HCT116 (cell line): Measurements from ENCODE around the gene MED12. TPM values are rescaled to one million over a fixed set of nuclear protein-coding genes. Genes with fewer than 3 reads are reported as not detected.
A peak's percentile ranks its signal among the peaks of the same experiment; 100 is the strongest.

Experiments used
- ATAC-seq: fragments of 200-7000 bp; cut with Tn5 transposase; 2 replicates; pipeline ENCODE4 v1.9.1; 2020; ENCODE audit warnings: mild to moderate bottlenecking, moderate library complexity
- BruUV-seq: library from RNA; stranded (reverse); fragments of 400-500 nt; replicated peaks from 2 replicates; lab custom pipeline; 2021; lab: Mats Ljungman, UMichigan
- CTCF ChIA-PET: fragments of 300-600 bp; sonication (Branson Sonifier 250); formaldehyde crosslinking; loops from one replicate; lab custom pipeline; 2021; ENCODE audit warnings: antibody characterized with exemption; lab: Charles Lee
- POLR2A ChIA-PET: fragments of 300-600, 350-600 bp; sonication (Branson Sonifier 250); formaldehyde crosslinking; loops from one replicate; lab custom pipeline; 2021; ENCODE audit warnings: antibody characterized with exemption; lab: Charles Lee
- RAD21 ChIA-PET, 2 experiments: fragments of 300-600 bp; sonication (Branson Sonifier 250); formaldehyde crosslinking; loops; one replicate each; lab custom pipeline; 2023; ENCODE audit warnings: low total read pairs in 2 of 2; ENCODE audit not compliant: uncharacterized antibody in 2 of 2, unreplicated experiment in 2 of 2, low non-redundant PET in 1 of 2; lab: Charles Lee
- DNase-seq: peaks from one replicate; pipeline ENCODE4 v3.0.0-alpha.2; 2010; ENCODE audit warnings: low read depth, low spot score
- H2AFZ ChIP-seq: fragments of 200-600 bp; shearing (Covaris generic), sonication (generic); 2 replicates; pipeline ENCODE4 v1.6.1; 2017; ENCODE audit warnings: low read depth, mixed run types, mixed read lengths, antibody characterized with exemption, low read length; ENCODE audit not compliant: poor library complexity, severe bottlenecking
- H3K27ac ChIP-seq: 2 replicates; pipeline ENCODE4 v1.5.1; 2012; ENCODE audit warnings: low read depth, low read length
- H3K27me3 ChIP-seq: fragments of 200-600 bp; sonication (generic); 2 replicates; pipeline ENCODE4 v1.6.1; 2016; ENCODE audit warnings: mixed run types, low read length, mixed read lengths; ENCODE audit not compliant: insufficient read depth
- H3K36me3 ChIP-seq, 2 experiments: fragments of 200-500 bp in 1 of 2; fragments of 200-600 bp in 1 of 2; sonication (Bioruptor generic) in 1 of 2; sonication (generic) in 1 of 2; 2 replicates each; pipeline versions ENCODE4 v1.5.1 to v1.6.1; 2014 to 2016; ENCODE audit warnings: low read length in 2 of 2, inconsistent platforms in 1 of 2, mixed read lengths in 1 of 2, mixed run types in 1 of 2; ENCODE audit not compliant: insufficient read depth in 2 of 2, control insufficient read depth in 1 of 2
- H3K4me1 ChIP-seq, 2 experiments: fragments of 200-600 bp in 1 of 2; sonication (generic) in 1 of 2; 2 replicates each; pipeline versions ENCODE4 v1.5.1 to v1.6.1; 2012 to 2017; ENCODE audit warnings: low read length in 2 of 2, inconsistent platforms in 1 of 2, mild to moderate bottlenecking in 1 of 2, mixed read lengths in 1 of 2, mixed run types in 1 of 2, moderate library complexity in 1 of 2; ENCODE audit not compliant: insufficient read depth in 2 of 2, control insufficient read depth in 1 of 2
- H3K4me2 ChIP-seq: fragments of 200-600 bp; sonication (generic); 2 replicates; pipeline ENCODE4 v1.6.1; 2017; ENCODE audit warnings: mixed run types, low read length, mixed read lengths
- H3K4me3 ChIP-seq, 2 experiments: fragments of 200-600 bp in 1 of 2; sonication (generic) in 1 of 2; replicated peaks in 1 of 2; 2 replicates each; pipeline ENCODE4 v1.5.1; 2011 to 2016; ENCODE audit warnings: low read length in 2 of 2, control low read depth in 1 of 2, low read depth in 1 of 2, mild to moderate bottlenecking in 1 of 2, mixed read lengths in 1 of 2, mixed run types in 1 of 2
- H3K79me2 ChIP-seq: fragments of 200-600 bp; sonication (generic); 2 replicates; pipeline ENCODE4 v1.6.1; 2017; ENCODE audit warnings: mild to moderate bottlenecking, mixed run types, low read length, moderate library complexity, mixed read lengths; ENCODE audit not compliant: insufficient read depth
- H3K9ac ChIP-seq: fragments of 200-600 bp; sonication (generic); 2 replicates; pipeline ENCODE4 v1.6.1; 2016; ENCODE audit warnings: low read length, mixed read lengths
- H3K9me2 ChIP-seq: fragments of 200-600 bp; sonication (generic), shearing (Covaris generic); 2 replicates; pipeline ENCODE4 v1.6.1; 2017; ENCODE audit warnings: mixed run types, mild to moderate bottlenecking, moderate library complexity; ENCODE audit not compliant: insufficient read depth
- H3K9me3 ChIP-seq, 2 experiments: fragments of 200-500 bp in 1 of 2; fragments of 200-600 bp in 1 of 2; sonication (Bioruptor generic) in 1 of 2; sonication (generic) in 1 of 2; 2 replicates each; pipeline ENCODE4 v1.6.1; 2014 to 2017; ENCODE audit warnings: low read length in 2 of 2, mixed read lengths in 2 of 2, inconsistent platforms in 1 of 2, low read depth in 1 of 2, mild to moderate bottlenecking in 1 of 2, mixed run types in 1 of 2, moderate library complexity in 1 of 2; ENCODE audit not compliant: control insufficient read depth in 1 of 2, insufficient read depth in 1 of 2
- H4K20me1 ChIP-seq: fragments of 200-600 bp; sonication (generic), shearing (Covaris generic); 2 replicates; pipeline ENCODE4 v1.6.1; 2017; ENCODE audit warnings: mixed run types, mild to moderate bottlenecking, moderate library complexity; ENCODE audit not compliant: insufficient read depth
- CBX3 ChIP-seq: IDR thresholded peaks from 2 replicates; pipeline ENCODE4 v1.6.1; 2012; ENCODE audit warnings: low read depth
- CEBPB ChIP-seq: IDR thresholded peaks from 2 replicates; pipeline ENCODE4 v1.6.1; 2012; ENCODE audit warnings: low read depth
- CTCF ChIP-seq, 3 experiments: fragments of 200-600 bp in 1 of 3; sonication (generic) in 1 of 3; IDR thresholded peaks in 2 of 3; conservative IDR thresholded peaks in 1 of 3; 2 replicates each; pipeline ENCODE4 v1.5.1; 2012 to 2017; ENCODE audit warnings: low read depth in 2 of 3, low read length in 2 of 3, antibody characterized with exemption in 1 of 3, borderline replicate concordance in 1 of 3, control low read depth in 1 of 3, mild to moderate bottlenecking in 1 of 3, mixed read lengths in 1 of 3, mixed run types in 1 of 3, moderate library complexity in 1 of 3; ENCODE audit not compliant: insufficient read depth in 1 of 3
- EGR1 ChIP-seq: IDR thresholded peaks from 2 replicates; pipeline ENCODE4 v1.6.1; 2012; ENCODE audit warnings: low read depth
- ELF1 ChIP-seq: IDR thresholded peaks from 2 replicates; pipeline ENCODE4 v1.6.1; 2012; ENCODE audit warnings: low read depth, borderline replicate concordance
- EZH2phosphoT487 ChIP-seq: fragments of 200-600 bp; IDR thresholded peaks from 2 replicates; pipeline ENCODE4 v1.6.1; 2018; ENCODE audit warnings: antibody characterized with exemption, borderline replicate concordance
- RAD21 ChIP-seq: IDR thresholded peaks from 2 replicates; pipeline ENCODE4 v1.6.1; 2012; ENCODE audit warnings: low read depth, mild to moderate bottlenecking
- SIN3A ChIP-seq: IDR thresholded peaks from 2 replicates; pipeline ENCODE4 v1.6.1; 2012; ENCODE audit warnings: low read depth
- intact Hi-C: fragments of 100-400 bp; cut with micrococcal nuclease; formaldehyde crosslinking; loops from 2 replicates; pipeline ENCODE4 v1.10.0; 2022
- total RNA-seq: library from RNA; stranded (reverse); gene quantifications from one replicate; pipeline ENCODE4 v1.2.1, GENCODE V29; 2021; ENCODE audit not compliant: unreplicated experiment

MED12 gene
- total RNA-seq, 1 experiment from 2014 or later = 32.8 TPM

GRCh38 chrX:71128915-71129765, 10.7 kb downstream of the MED12 start:
- Histone ChIP-seq H3K4me3 (no peak overlapping the region), H2AFZ (no peak overlapping the region), H3K4me1 (no peaks in the 10 kb centered on the region), H3K4me2 (no peak overlapping the region), H3K9ac (no peak overlapping the region), H3K9me2 (no peaks in the 10 kb centered on the region), H3K27ac (no peak overlapping the region), H3K9me3 (no peaks in the 10 kb centered on the region), H3K36me3 (peaks cover 0 to 6% of the 10 kb centered on the region in 2 experiments; a peak in 3 of 4 replicates), H3K27me3 (no peaks in the 10 kb centered on the region), H3K79me2 (no peaks in the 10 kb centered on the region), H4K20me1 (no peaks in the 10 kb centered on the region)
- intact Hi-C loops = no loop called here
- no peak for DNase-seq
- ChIA-PET CTCF (interaction anchor here (1.0 kb wide), 1 partner anchor 10 kb away, joined by 3 read pairs; the partner anchor contains the start of gene MED12), RAD21 (no interaction called here), POLR2A (no interaction called here)
- peak; percentile 53 for TF ChIP-seq RAD21
- TF ChIP-seq ELF1 = no peak
- no peak for TF ChIP-seq CBX3
- TF ChIP-seq CTCF (IDR thresholded peaks at IDR 0.05 in 2 of 3, conservative IDR thresholded peaks at IDR 0.05 in 1 of 3; ENCODE audit: borderline replicate concordance in 1 of 3, insufficient read depth in 1 of 3, low read depth in 2 of 3, low read length in 2 of 3) = peak; percentile 34 to 75 (median 73); a peak in 5 of 6 replicates
- no TSS peak for BruUV-seq
- peak; percentile 91 for ATAC-seq

GRCh38 chrX:71131510-71131909, 13.1 kb downstream of the MED12 start:
- no TSS peak for BruUV-seq
- Histone ChIP-seq H3K4me2 (no peak overlapping the region), H3K27ac (no peak overlapping the region), H3K9me3 (no peaks in the 10 kb centered on the region), H3K79me2 (no peaks in the 10 kb centered on the region), H2AFZ (no peak overlapping the region), H3K9me2 (no peaks in the 10 kb centered on the region), H3K27me3 (no peaks in the 10 kb centered on the region), H4K20me1 (no peaks in the 10 kb centered on the region), H3K4me3 (no peak overlapping the region), H3K36me3 (peaks cover 0 to 9% of the 10 kb centered on the region in 2 experiments; a peak in 3 of 4 replicates), H3K4me1 (no peaks in the 10 kb centered on the region), H3K9ac (no peak overlapping the region)
- POLR2A ChIA-PET = interaction anchor here (0.6 kb wide), 1 partner anchor 63 kb away, joined by 3 read pairs; no protein-coding TSS in a partner anchor
- no peak for DNase-seq
- CTCF ChIA-PET = no interaction called here
- no peak for TF ChIP-seq SIN3A
- TF ChIP-seq CEBPB = no peak
- TF ChIP-seq EZH2phosphoT487 = no peak
- TF ChIP-seq EGR1 = no peak
- TF ChIP-seq, all 23 proteins: peak for 0
- intact Hi-C loops = no loop called here
- RAD21 ChIA-PET = no interaction called here
- no peak for ATAC-seq
